ENCODE measurements around the gene AKAP10. TPM values are rescaled to one million over a fixed set of nuclear protein-coding genes. Genes with fewer than 3 reads are reported as not detected.

Gene AKAP10
- total RNA-seq, 1 experiment from 2014 or later, result 39.9 TPM

DNA sequence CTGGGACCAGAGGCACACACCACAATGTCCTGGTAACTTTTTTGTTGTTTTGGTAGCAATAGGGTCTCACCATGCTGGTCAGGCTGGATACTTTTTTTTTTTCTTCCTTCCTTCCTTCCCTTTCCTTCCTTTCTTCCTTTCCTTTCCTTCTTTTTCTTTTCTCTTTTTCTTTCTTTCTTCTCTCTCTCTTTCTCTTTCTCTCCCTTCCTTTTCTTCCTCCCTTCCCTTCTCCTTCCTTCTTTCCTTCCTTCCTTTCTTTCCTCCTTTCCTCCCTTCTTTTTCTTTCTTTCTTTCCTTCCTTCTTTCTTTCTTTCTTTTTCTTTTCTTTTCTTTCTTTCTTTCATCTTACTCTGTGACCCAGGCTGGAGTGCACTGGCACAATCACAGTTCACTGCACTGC is 91.5 kb downstream of the AKAP10 start:
- Mint-ChIP-seq H3K27me3 (ENCODE audit: insufficient read depth, unreplicated experiment) (no peaks in the 10 kb centered on the region), H3K4me1 (ENCODE audit: low read depth, unreplicated experiment) (no peaks in the 10 kb centered on the region), H3K4me3 (ENCODE audit: unreplicated experiment) (no peak overlapping the region), H3K27ac (ENCODE audit: unreplicated experiment) (no peak overlapping the region), H3K36me3 (ENCODE audit: insufficient read depth, unreplicated experiment) (no peaks in the 10 kb centered on the region), H3K9me3 (ENCODE audit: unreplicated experiment) (no peaks in the 10 kb centered on the region)
- no TSS peak for BruUV-seq (replicated peaks)
- ChIA-PET CTCF (no interaction called here), POLR2A (no interaction called here)
- H3K4me3 ChIP-seq (ENCODE audit: low read depth, low read length), result no peak overlapping the region
- intact Hi-C loops (cut with micrococcal nuclease; ENCODE audit: unreplicated experiment), result no loop called here
- TF ChIP-seq, protein P1, sequence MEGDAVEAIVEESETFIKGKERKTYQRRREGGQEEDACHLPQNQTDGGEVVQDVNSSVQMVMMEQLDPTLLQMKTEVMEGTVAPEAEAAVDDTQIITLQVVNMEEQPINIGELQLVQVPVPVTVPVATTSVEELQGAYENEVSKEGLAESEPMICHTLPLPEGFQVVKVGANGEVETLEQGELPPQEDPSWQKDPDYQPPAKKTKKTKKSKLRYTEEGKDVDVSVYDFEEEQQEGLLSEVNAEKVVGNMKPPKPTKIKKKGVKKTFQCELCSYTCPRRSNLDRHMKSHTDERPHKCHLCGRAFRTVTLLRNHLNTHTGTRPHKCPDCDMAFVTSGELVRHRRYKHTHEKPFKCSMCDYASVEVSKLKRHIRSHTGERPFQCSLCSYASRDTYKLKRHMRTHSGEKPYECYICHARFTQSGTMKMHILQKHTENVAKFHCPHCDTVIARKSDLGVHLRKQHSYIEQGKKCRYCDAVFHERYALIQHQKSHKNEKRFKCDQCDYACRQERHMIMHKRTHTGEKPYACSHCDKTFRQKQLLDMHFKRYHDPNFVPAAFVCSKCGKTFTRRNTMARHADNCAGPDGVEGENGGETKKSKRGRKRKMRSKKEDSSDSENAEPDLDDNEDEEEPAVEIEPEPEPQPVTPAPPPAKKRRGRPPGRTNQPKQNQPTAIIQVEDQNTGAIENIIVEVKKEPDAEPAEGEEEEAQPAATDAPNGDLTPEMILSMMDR (IDR thresholded peaks at IDR 0.05; ENCODE audit: insufficient read depth in 1 of 2, low read depth in 1 of 2, low read length in 1 of 2, severe bottlenecking in 1 of 2, unreplicated experiment in 1 of 2), result no peak
- H3K27me3 ChIP-seq (replicated peaks; ENCODE audit: control insufficient read depth, insufficient read depth, low read length), result no peaks in the 10 kb centered on the region
- H3K36me3 ChIP-seq (ENCODE audit: control insufficient read depth, insufficient read depth, low read length), result no peaks in the 10 kb centered on the region
- no peaks in the 10 kb centered on the region for H3K4me1 ChIP-seq
- no peaks in the 10 kb centered on the region for H3K9me3 ChIP-seq
- DNase-seq, result no peak

- Histone ChIP-seq H3K36me3 (ENCODE audit: control insufficient read depth, insufficient read depth, low read length) (no peaks in the 10 kb centered on the region), H3K4me1 (no peaks in the 10 kb centered on the region), H3K4me3 (ENCODE audit: low read depth, low read length) (no peak overlapping the region), H3K9me3 (no peaks in the 10 kb centered on the region), H3K27me3 (replicated peaks; ENCODE audit: control insufficient read depth, insufficient read depth, low read length) (no peaks in the 10 kb centered on the region)
- intact Hi-C loops (cut with micrococcal nuclease; ENCODE audit: unreplicated experiment), result no loop called here
- DNase-seq, result no peak
- Mint-ChIP-seq H3K36me3 (ENCODE audit: insufficient read depth, unreplicated experiment) (no peaks in the 10 kb centered on the region), H3K27me3 (ENCODE audit: insufficient read depth, unreplicated experiment) (peaks cover 2% of the 10 kb centered on the region), H3K4me3 (ENCODE audit: unreplicated experiment) (no peak overlapping the region), H3K9me3 (ENCODE audit: unreplicated experiment) (no peaks in the 10 kb centered on the region), H3K4me1 (ENCODE audit: low read depth, unreplicated experiment) (peaks cover 3% of the 10 kb centered on the region), H3K27ac (ENCODE audit: unreplicated experiment) (no peak overlapping the region)
- BruUV-seq (replicated peaks), result no TSS peak
- TF ChIP-seq, protein P1 (IDR thresholded peaks at IDR 0.05; ENCODE audit: insufficient read depth in 1 of 2, low read depth in 1 of 2, low read length in 1 of 2, severe bottlenecking in 1 of 2, unreplicated experiment in 1 of 2), result no peak
- ChIA-PET POLR2A (no interaction called here), CTCF (interaction anchor here (0.7 kb wide), 1 partner anchor 16 kb away, joined by 3 read pairs; no protein-coding TSS in a partner anchor)
Observed at GRCh38 chr17:19883537-19884215, 94.0 kb downstream of the AKAP10 start.

DNA sequence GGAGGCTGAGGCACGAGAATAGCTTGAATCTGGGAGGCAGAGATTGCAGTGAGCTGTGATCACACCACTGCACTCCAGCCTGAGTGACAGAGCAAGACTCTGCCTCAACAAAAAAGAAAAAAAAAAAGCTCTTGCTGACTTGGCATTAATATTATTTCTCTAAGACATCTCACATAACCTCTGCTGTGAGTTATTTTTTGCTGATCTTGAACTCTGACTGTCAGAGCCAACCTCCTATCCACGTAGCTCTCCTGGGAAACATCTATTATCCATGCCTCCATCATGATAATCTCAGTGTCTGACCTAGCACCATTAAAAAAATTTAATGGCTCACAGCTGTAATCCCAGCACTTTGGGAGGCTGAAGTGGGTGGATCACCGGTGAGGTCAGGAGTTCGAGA is 97.2 kb downstream of the AKAP10 start:
- ChIA-PET CTCF (no interaction called here), POLR2A (no interaction called here)
- no peaks in the 10 kb centered on the region for H3K36me3 ChIP-seq (ENCODE audit: control insufficient read depth, insufficient read depth, low read length)
- H3K4me3 ChIP-seq (ENCODE audit: low read depth, low read length), result no peak overlapping the region
- no peak for DNase-seq
- H3K4me1 Mint-ChIP-seq (ENCODE audit: low read depth, unreplicated experiment), result peaks cover 5% of the 10 kb centered on the region
- H3K27me3 Mint-ChIP-seq (ENCODE audit: insufficient read depth, unreplicated experiment), result peaks cover 6% of the 10 kb centered on the region
- TF ChIP-seq, protein P1 (IDR thresholded peaks at IDR 0.05; ENCODE audit: insufficient read depth in 1 of 2, low read depth in 1 of 2, low read length in 1 of 2, severe bottlenecking in 1 of 2, unreplicated experiment in 1 of 2), result no peak
- no peak overlapping the region for H3K27ac Mint-ChIP-seq (ENCODE audit: unreplicated experiment)
- no peaks in the 10 kb centered on the region; the same call in 1 of the 2 replicates for H3K27me3 ChIP-seq (replicated peaks; ENCODE audit: control insufficient read depth, insufficient read depth, low read length)
- no peak overlapping the region for H3K4me3 Mint-ChIP-seq (ENCODE audit: unreplicated experiment)
- H3K9me3 ChIP-seq, result no peaks in the 10 kb centered on the region
- intact Hi-C loops (cut with micrococcal nuclease; ENCODE audit: unreplicated experiment), result no loop called here
- no peaks in the 10 kb centered on the region for H3K9me3 Mint-ChIP-seq (ENCODE audit: unreplicated experiment)
- no peaks in the 10 kb centered on the region for H3K36me3 Mint-ChIP-seq (ENCODE audit: insufficient read depth, unreplicated experiment)
- H3K4me1 ChIP-seq, result no peaks in the 10 kb centered on the region
- no TSS peak for BruUV-seq (replicated peaks)

Measured in Caco-2 (cell line).